GM23248 (cell line): Measurements from ENCODE around the gene TRIM25. TPM values are rescaled to one million over a fixed set of nuclear protein-coding genes. Genes with fewer than 3 reads are reported as not detected.

ENCODE experiments used
- DNase-seq: peaks from one replicate; pipeline ENCODE4 v3.0.0-alpha.2; 2015
- H2AFZ ChIP-seq: fragments of 200-600 bp; sonication (generic); 2 replicates; pipeline ENCODE4 v1.6.1; 2016; ENCODE audit warnings: antibody characterized with exemption
- H3F3A ChIP-seq: fragments of 200-600 bp; sonication (generic); 2 replicates; pipeline ENCODE4 v1.6.1; 2016; ENCODE audit warnings: mild to moderate bottlenecking, antibody characterized with exemption, mixed run types; ENCODE audit not compliant: insufficient read depth
- H3K27ac ChIP-seq: fragments of 200-600 bp; sonication (generic); 2 replicates; pipeline ENCODE4 v1.5.1; 2016; ENCODE audit warnings: mild to moderate bottlenecking
- H3K27me3 ChIP-seq: fragments of 200-600 bp; sonication (generic); replicated peaks from 2 replicates; pipeline ENCODE4 v1.6.1; 2016; ENCODE audit warnings: mild to moderate bottlenecking; ENCODE audit not compliant: insufficient read depth
- H3K36me3 ChIP-seq: fragments of 200-600 bp; sonication (generic); 2 replicates; pipeline ENCODE4 v1.6.1; 2016; ENCODE audit warnings: low read depth, mild to moderate bottlenecking
- H3K4me1 ChIP-seq: fragments of 200-600 bp; sonication (generic); 2 replicates; pipeline ENCODE4 v1.6.1; 2016; ENCODE audit warnings: mild to moderate bottlenecking; ENCODE audit not compliant: insufficient read depth
- H3K4me2 ChIP-seq: fragments of 200-600 bp; sonication (generic); one replicate; pipeline ENCODE4 v1.6.1; 2016; ENCODE audit warnings: mild to moderate bottlenecking; ENCODE audit not compliant: unreplicated experiment
- H3K4me3 ChIP-seq: fragments of 200-600 bp; sonication (generic); 2 replicates; pipeline ENCODE4 v1.5.1; 2016; ENCODE audit warnings: mild to moderate bottlenecking
- H3K79me2 ChIP-seq: fragments of 200-600 bp; sonication (generic); 2 replicates; pipeline ENCODE4 v1.6.1; 2016; ENCODE audit warnings: mild to moderate bottlenecking; ENCODE audit not compliant: insufficient read depth
- H3K9ac ChIP-seq: fragments of 200-600 bp; sonication (generic); 2 replicates; pipeline ENCODE4 v1.6.1; 2016; ENCODE audit warnings: mild to moderate bottlenecking
- H3K9me2 ChIP-seq: fragments of 200-600 bp; sonication (generic); 2 replicates; pipeline ENCODE4 v1.6.1; 2016; ENCODE audit warnings: mixed run types, mild to moderate bottlenecking, moderate library complexity; ENCODE audit not compliant: insufficient read depth
- H3K9me3 ChIP-seq: fragments of 200-600 bp; sonication (generic); one replicate; pipeline ENCODE4 v1.6.1; 2017; ENCODE audit warnings: low read depth
- H4K20me1 ChIP-seq: fragments of 200-600 bp; sonication (generic); 2 replicates; pipeline ENCODE4 v1.6.0; 2016; ENCODE audit not compliant: insufficient read depth
- EZH2 ChIP-seq: fragments of 200-600 bp; sonication (generic); IDR thresholded peaks from 2 replicates; pipeline ENCODE4 v1.6.1; 2018; ENCODE audit warnings: antibody characterized with exemption, mild to moderate bottlenecking; ENCODE audit not compliant: insufficient read depth, poor library complexity, severe bottlenecking
- EZH2phosphoT487 ChIP-seq: fragments of 200-600 bp; sonication (generic); IDR thresholded peaks from 2 replicates; pipeline ENCODE4 v1.6.1; 2018; ENCODE audit warnings: antibody characterized with exemption, moderate library complexity, mild to moderate bottlenecking, low read depth; ENCODE audit not compliant: insufficient read depth
- WGBS, 2 experiments: methylation state at CpG; one replicate each; pipeline ENCODE4 v1.1.6; 2015 to 2017; ENCODE audit warnings: low lambda C conversion rate in 2 of 2, low coverage in 1 of 2; ENCODE audit errors: missing lambda C conversion rate in 2 of 2; 5-methylcytosine and 5-hydroxymethylcytosine counted together
- in situ Hi-C: fragments of 300-500 bp; cut with MboI; formaldehyde crosslinking; loops from 2 replicates; pipeline ENCODE4 v1.15.0; 2020
- polyA plus RNA-seq: library from polyadenylated mRNA; unstranded; fragments of >200 nt; fragmentation: Nextera tagmentation; extraction: Ambion mirVana; gene quantifications from 2 replicates; pipeline ENCODE4 v1.2.1, GENCODE V29; 2016
- total RNA-seq: library from RNA; depleted of rRNA; stranded (reverse); fragments of >200 nt; shearing (Covaris generic); gene quantifications from 2 replicates; pipeline ENCODE4 v1.2.3, GENCODE V29; 2014

TRIM25 gene
- total and polyA plus RNA-seq, 2 experiments from 2014 or later: 22.2 to 27.3 TPM

- 94 to 96% methylated on average over 2 of the region's 2 CpGs for WGBS, 2 experiments
- in situ Hi-C loops: no loop called here
Measured at GRCh38 chr17:56930739-56931337, 17.0 kb upstream of the TRIM25 start.

GRCh38 chr17:56929362-56929969, 15.6 kb upstream of the TRIM25 start:
- Histone ChIP-seq H3K27me3 (no peaks in the 10 kb centered on the region), H3K9ac (no peak overlapping the region), H2AFZ (no peak overlapping the region), H3K4me3 (no peak overlapping the region), H3K9me2 (no peaks in the 10 kb centered on the region), H3F3A (no peaks in the 10 kb centered on the region), H3K4me2 (no peak overlapping the region), H3K79me2 (no peaks in the 10 kb centered on the region), H3K27ac (no peak overlapping the region), H3K36me3 (0 out of 2 replicates have a peak, but pooled peaks cover 2% of the 10 kb centered on the region), H3K9me3 (no peaks in the 10 kb centered on the region), H3K4me1 (no peaks in the 10 kb centered on the region), H4K20me1 (no peaks in the 10 kb centered on the region)
- TF ChIP-seq EZH2 (no peak), EZH2phosphoT487 (no peak)
- in situ Hi-C loops: loop anchor here (10.0 kb wide), 1 partner anchor 105 kb away; no protein-coding TSS in a partner anchor
- no peak for DNase-seq

More at GRCh38 chr17:56930739-56931337, 17.0 kb upstream of the TRIM25 start:
- no peak overlapping the region for H2AFZ ChIP-seq
- no peaks in the 10 kb centered on the region for H3K9me3 ChIP-seq
- H3K9ac ChIP-seq: no peak overlapping the region
- no peaks in the 10 kb centered on the region for H3K4me1 ChIP-seq
- no peaks in the 10 kb centered on the region for H4K20me1 ChIP-seq
- no peaks in the 10 kb centered on the region for H3K79me2 ChIP-seq
- H3K9me2 ChIP-seq: no peaks in the 10 kb centered on the region
- DNase-seq: no peak
- H3K27ac ChIP-seq: no peak overlapping the region
- no peak overlapping the region for H3K4me3 ChIP-seq
- no peaks in the 10 kb centered on the region for H3F3A ChIP-seq
- H3K4me2 ChIP-seq: no peak overlapping the region
- 0 out of 2 replicates have a peak, but pooled peaks cover 5% of the 10 kb centered on the region for H3K36me3 ChIP-seq
- TF ChIP-seq EZH2 (no peak), EZH2phosphoT487 (no peak)
- H3K27me3 ChIP-seq: no peaks in the 10 kb centered on the region

GRCh38 chr17:56928586-56928985, 14.7 kb upstream of the TRIM25 start:
- Histone ChIP-seq H3K9ac (no peak overlapping the region), H2AFZ (no peak overlapping the region), H4K20me1 (no peaks in the 10 kb centered on the region), H3K79me2 (no peaks in the 10 kb centered on the region), H3K27me3 (no peaks in the 10 kb centered on the region), H3F3A (no peaks in the 10 kb centered on the region), H3K9me3 (no peaks in the 10 kb centered on the region), H3K4me1 (no peaks in the 10 kb centered on the region), H3K27ac (no peak overlapping the region), H3K4me3 (no peak overlapping the region), H3K9me2 (no peaks in the 10 kb centered on the region), H3K4me2 (no peak overlapping the region), H3K36me3 (no peaks in the 10 kb centered on the region)
- in situ Hi-C loops: loop anchor here (10.0 kb wide), 1 partner anchor 104 kb away; no protein-coding TSS in a partner anchor
- TF ChIP-seq EZH2phosphoT487: no peak
- no peak for TF ChIP-seq EZH2
- WGBS, 2 experiments: 93 to 94% methylated on average over 2 of the region's 2 CpGs
- no peak for DNase-seq

GRCh38 chr17:56926704-56927103, 12.9 kb upstream of the TRIM25 start:
- Histone ChIP-seq H3K4me2 (no peak overlapping the region), H3K27ac (no peak overlapping the region), H2AFZ (no peak overlapping the region), H3K4me1 (no peaks in the 10 kb centered on the region), H3K9me3 (no peaks in the 10 kb centered on the region), H3K36me3 (no peaks in the 10 kb centered on the region), H3K4me3 (no peak overlapping the region), H3K9ac (no peak overlapping the region), H3K9me2 (no peaks in the 10 kb centered on the region), H3F3A (no peaks in the 10 kb centered on the region), H4K20me1 (no peaks in the 10 kb centered on the region), H3K79me2 (no peaks in the 10 kb centered on the region), H3K27me3 (no peaks in the 10 kb centered on the region)
- TF ChIP-seq EZH2 (no peak), EZH2phosphoT487 (no peak)
- no peak for DNase-seq
- in situ Hi-C loops: loop anchor here (10.0 kb wide), 1 partner anchor 102 kb away; no protein-coding TSS in a partner anchor
- 87 to 90% methylated on average over 2 of the region's 2 CpGs for WGBS, 2 experiments
